SK-N-SH (cell line): Measurements from ENCODE around the gene NAPB. TPM values are rescaled to one million over a fixed set of nuclear protein-coding genes. Genes with fewer than 3 reads are reported as not detected.

ENCODE experiments used
- CTCF ChIA-PET: fragments of 300-600, 350-600 bp; formaldehyde crosslinking; extraction: SDS; loops from one replicate; lab custom pipeline; 2021; lab: Yijun Ruan, JAX
- POLR2A ChIA-PET: fragments of 350-600 bp; sonication (Branson Sonifier 250); formaldehyde crosslinking; extraction: SDS; loops from one replicate; lab custom pipeline; 2020; ENCODE audit warnings: antibody characterized with exemption, inconsistent platforms; lab: Yijun Ruan, JAX
- DNase-seq: peaks from one replicate; pipeline ENCODE4 v3.0.0; 2012
- H2AFZ ChIP-seq: fragments of 200-600 bp; sonication (generic); 2 replicates; pipeline ENCODE4 v1.8.1; 2016; ENCODE audit warnings: antibody characterized with exemption, mild to moderate bottlenecking, low read depth
- H3F3A ChIP-seq: fragments of 200-600 bp; sonication (generic); replicated peaks from 2 replicates; pipeline ENCODE3; 2016; ENCODE audit warnings: antibody characterized with exemption, mild to moderate bottlenecking; ENCODE audit not compliant: insufficient read depth
- H3K27ac ChIP-seq, 2 experiments: fragments of 200-500 bp in 1 of 2; fragments of 200-600 bp in 1 of 2; sonication (Bioruptor generic) in 1 of 2; sonication (generic), shearing (Covaris generic) in 1 of 2; 2 replicates each; pipeline versions ENCODE4 v1.5.1 to v1.6.1; 2014 to 2016; ENCODE audit warnings: low read depth in 2 of 2, inconsistent platforms in 1 of 2, low read length in 1 of 2, mild to moderate bottlenecking in 1 of 2, mixed read lengths in 1 of 2
- H3K27me3 ChIP-seq: fragments of 200-600 bp; sonication (generic), shearing (Covaris generic); 2 replicates; pipeline ENCODE4 v1.6.1; 2016; ENCODE audit warnings: mixed run types; ENCODE audit not compliant: insufficient read depth
- H3K36me3 ChIP-seq, 2 experiments: fragments of 200-500 bp in 1 of 2; fragments of 200-600 bp in 1 of 2; sonication (Bioruptor generic) in 1 of 2; sonication (generic) in 1 of 2; replicated peaks in 1 of 2; 2 replicates each; pipeline versions ENCODE3 to v1.5.1; 2014 to 2016; ENCODE audit warnings: low read length in 1 of 2, mild to moderate bottlenecking in 1 of 2; ENCODE audit not compliant: insufficient read depth in 2 of 2, control insufficient read depth in 1 of 2
- H3K4me1 ChIP-seq, 2 experiments: fragments of 200-500 bp in 1 of 2; fragments of 200-600 bp in 1 of 2; sonication (Bioruptor generic) in 1 of 2; sonication (generic), shearing (Covaris generic) in 1 of 2; 2 replicates each; pipeline versions ENCODE4 v1.5.1 to v1.6.1; 2014 to 2016; ENCODE audit warnings: low read depth in 1 of 2, low read length in 1 of 2, mixed run types in 1 of 2; ENCODE audit not compliant: insufficient read depth in 2 of 2, control insufficient read depth in 1 of 2
- H3K4me2 ChIP-seq: fragments of 200-600 bp; sonication (generic), shearing (Covaris generic); 2 replicates; pipeline ENCODE4 v1.6.1; 2017; ENCODE audit warnings: mixed run types
- H3K4me3 ChIP-seq, 2 experiments: fragments of 200-500 bp in 1 of 2; fragments of 200-600 bp in 1 of 2; sonication (Bioruptor generic) in 1 of 2; sonication (generic), shearing (Covaris generic) in 1 of 2; 2 replicates each; pipeline versions ENCODE4 v1.5.1 to v1.8.1; 2014 to 2016; ENCODE audit warnings: low read depth in 2 of 2, inconsistent platforms in 1 of 2, low read length in 1 of 2, mild to moderate bottlenecking in 1 of 2, mixed read lengths in 1 of 2, moderate library complexity in 1 of 2
- H3K79me2 ChIP-seq: fragments of 200-600 bp; sonication (generic); 2 replicates; pipeline ENCODE4 v1.8.1; 2017; ENCODE audit warnings: mild to moderate bottlenecking; ENCODE audit not compliant: insufficient read depth
- H3K9ac ChIP-seq: fragments of 200-600 bp; sonication (generic); 2 replicates; pipeline ENCODE4 v1.6.1; 2017; ENCODE audit warnings: mixed run types
- H3K9me2 ChIP-seq: fragments of 200-600 bp; sonication (generic); 2 replicates; pipeline ENCODE4 v1.6.1; 2017; ENCODE audit warnings: mixed run types
- H3K9me3 ChIP-seq: fragments of 200-600 bp; sonication (generic); 2 replicates; pipeline ENCODE4 v1.6.1; 2017; ENCODE audit warnings: mixed run types, mild to moderate bottlenecking, moderate library complexity
- H4K20me1 ChIP-seq: fragments of 200-600 bp; sonication (generic); 2 replicates; pipeline ENCODE4 v1.6.1; 2017; ENCODE audit warnings: mild to moderate bottlenecking, mixed run types; ENCODE audit not compliant: insufficient read depth
- EP300 ChIP-seq, 2 experiments: IDR thresholded peaks; 2 replicates each; pipeline versions ENCODE4 v1.4.0 to v1.6.1; 2012; ENCODE audit warnings: borderline replicate concordance in 1 of 2, low read depth in 1 of 2, low read length in 1 of 2
- FOSL2 ChIP-seq: IDR thresholded peaks from 2 replicates; pipeline ENCODE4 v1.4.0; 2012; ENCODE audit warnings: low read depth, mild to moderate bottlenecking, moderate library complexity, borderline replicate concordance
- GATA2 ChIP-seq: sonication (generic); formaldehyde crosslinking; IDR thresholded peaks from 2 replicates; pipeline ENCODE4 v1.5.0; 2020; ENCODE audit warnings: mild to moderate bottlenecking, missing genetic modification reagents
- MXI1 ChIP-seq: IDR thresholded peaks from 2 replicates; pipeline ENCODE4 v1.6.1; 2012; ENCODE audit warnings: mild to moderate bottlenecking, low read depth, low read length, improper control_type of control experiment
- NRF1 ChIP-seq: IDR thresholded peaks from 2 replicates; pipeline ENCODE4 v1.6.1; 2012; ENCODE audit warnings: low read depth, mild to moderate bottlenecking, low read length
- POLR2AphosphoS5 ChIP-seq: IDR thresholded peaks from 2 replicates; pipeline ENCODE4 v1.6.1; 2012; ENCODE audit warnings: low read depth, low read length
- RAD21 ChIP-seq: IDR thresholded peaks from 2 replicates; pipeline ENCODE4 v1.6.1; 2012; ENCODE audit warnings: mild to moderate bottlenecking, low read length
- RCOR1 ChIP-seq: fragments of 150-350 bp; IDR thresholded peaks from 2 replicates; pipeline ENCODE4 v1.6.1; 2017; ENCODE audit warnings: antibody characterized with exemption, low read length
- REST ChIP-seq: IDR thresholded peaks from 2 replicates; pipeline ENCODE4 v1.6.1; 2012; ENCODE audit warnings: mild to moderate bottlenecking, low read depth, low read length, moderate library complexity
- RFX5 ChIP-seq: IDR thresholded peaks from 2 replicates; pipeline ENCODE4 v1.6.1; 2012; ENCODE audit warnings: mild to moderate bottlenecking, improper control_type of control experiment, low read length
- RXRA ChIP-seq: IDR thresholded peaks from 2 replicates; pipeline ENCODE4 v1.4.0; 2012; ENCODE audit warnings: low read depth, mild to moderate bottlenecking, borderline replicate concordance
- SIN3A ChIP-seq: IDR thresholded peaks from 2 replicates; pipeline ENCODE4 v1.6.1; 2012; ENCODE audit warnings: low read depth, mild to moderate bottlenecking, low read length, moderate library complexity, borderline replicate concordance
- SMC3 ChIP-seq: IDR thresholded peaks from 2 replicates; pipeline ENCODE4 v1.6.1; 2012; ENCODE audit warnings: low read depth, low read length, improper control_type of control experiment
- TAF1 ChIP-seq: IDR thresholded peaks from 2 replicates; pipeline ENCODE4 v1.6.1; 2012; ENCODE audit warnings: low read depth, mild to moderate bottlenecking, low read length, moderate library complexity, borderline replicate concordance
- TCF12 ChIP-seq: IDR thresholded peaks from 2 replicates; pipeline ENCODE4 v1.4.0; 2012
- USF1 ChIP-seq: IDR thresholded peaks from 2 replicates; pipeline ENCODE4 v1.4.0; 2012; ENCODE audit warnings: low read depth, borderline replicate concordance
- YY1 ChIP-seq: IDR thresholded peaks from 2 replicates; pipeline ENCODE4 v1.4.0; 2012; ENCODE audit warnings: low read depth, mild to moderate bottlenecking
- ZBTB33 ChIP-seq: IDR thresholded peaks from 2 replicates; pipeline ENCODE4 v1.4.0; 2012; ENCODE audit warnings: low read depth, borderline replicate concordance
- WGBS: methylation state at CpG from one replicate; pipeline ENCODE4 v1.1.6; 2017; ENCODE audit warnings: low lambda C conversion rate; 5-methylcytosine and 5-hydroxymethylcytosine counted together
- polyA plus RNA-seq, 3 experiments: library from polyadenylated mRNA; depleted of rRNA; stranded (reverse); fragments of >200 nt; gene quantifications; 2 replicates each; pipeline ENCODE4 v1.2.3, GENCODE V29; 2012

The NAPB gene
- polyA plus RNA-seq, 1 of the 3 experiments (the other 2 are of a cell fraction) = 3.0 TPM

- H4K20me1 ChIP-seq = peaks cover 58% of the 10 kb centered on the region
- 98% methylated on average over 46 of the region's 65 CpGs for WGBS
- POLR2A ChIA-PET = no interaction called here
- peak; percentile 37 for DNase-seq
- H3K4me1 ChIP-seq = peaks cover 16 to 26% of the 10 kb centered on the region in 2 experiments; a peak in 3 of 4 replicates
- H3K9me3 ChIP-seq = no peaks in the 10 kb centered on the region
- H3K9me2 ChIP-seq = no peaks in the 10 kb centered on the region
- H3F3A ChIP-seq = peaks cover 21% of the 10 kb centered on the region
- CTCF ChIA-PET = interaction anchor here (0.9 kb wide), 1 partner anchor 10 kb away, joined by 3 read pairs; no protein-coding TSS in a partner anchor
- no peaks in the 10 kb centered on the region for H3K27me3 ChIP-seq
- peaks cover 70% of the 10 kb centered on the region for H3K79me2 ChIP-seq
- H3K4me2 ChIP-seq = no peak overlapping the region
- H3K4me3 ChIP-seq = no peak overlapping the region
- H3K36me3 ChIP-seq = peaks cover 43 to 58% of the 10 kb centered on the region in 2 experiments
- TF ChIP-seq SIN3A (no peak), MXI1 (no peak), TAF1 (no peak), GATA2 (no peak), EP300 (IDR thresholded peaks at IDR 0.05; ENCODE audit: borderline replicate concordance in 1 of 2, low read depth in 1 of 2, low read length in 1 of 2) (no peak), USF1 (no peak), SMC3 (no peak), RCOR1 (no peak), RFX5 (no peak), RXRA (no peak), NRF1 (no peak), REST (no peak), ZBTB33 (no peak), RAD21 (no peak), TCF12 (no peak), YY1 (no peak), POLR2AphosphoS5 (no peak), FOSL2 (no peak)
- no peak overlapping the region for H3K27ac ChIP-seq
- H2AFZ ChIP-seq = no peak overlapping the region
- no peak overlapping the region for H3K9ac ChIP-seq
Measured at GRCh38 chr20:23365390-23366165, 55.7 kb downstream of the NAPB start.
